ENCODE results near the gene BACH2. TPM values are rescaled to one million over a fixed set of nuclear protein-coding genes. Genes with fewer than 3 reads are reported as not detected.

BACH2 gene
- polyA plus RNA-seq, 2 donors: 0.24 to 0.26 TPM

- Histone ChIP-seq H3K4me3 (ENCODE audit: low read depth in 1 of 2, low read length in 2 of 2) (no peak overlapping the region), H3K36me3 (ENCODE audit: control insufficient read depth in 2 of 2, insufficient read depth in 2 of 2, low read length in 1 of 2) (peaks cover 0 to 4% of the 10 kb centered on the region in 2 donors), H3K9me3 (ENCODE audit: control insufficient read depth in 2 of 2, insufficient read depth in 1 of 2, low read depth in 1 of 2, low read length in 1 of 2) (no peaks in the 10 kb centered on the region), H3K27ac (ENCODE audit: low read depth in 2 of 2, low read length in 1 of 2) (no peak overlapping the region), H3K27me3 (ENCODE audit: control insufficient read depth in 1 of 2, insufficient read depth in 2 of 2, low read length in 2 of 2) (no peaks in the 10 kb centered on the region), H3K4me1 (ENCODE audit: control insufficient read depth in 2 of 2, insufficient read depth in 2 of 2, low read length in 1 of 2) (no peaks in the 10 kb centered on the region)
- 56 to 74% methylated on average over 5 of the region's 5 CpGs for WGBS, 2 donors
These were observed 347.8 kb downstream of the BACH2 start for GRCh38 chr6:89948876-89949275.

GRCh38 chr6:89944826-89945407 lies 351.7 kb downstream of the BACH2 start:
- WGBS, 2 donors: 86 to 90% methylated on average over 1 of the region's 1 CpG
- Histone ChIP-seq H3K4me3 (ENCODE audit: low read depth in 1 of 2, low read length in 2 of 2) (no peak overlapping the region), H3K9me3 (ENCODE audit: control insufficient read depth in 2 of 2, insufficient read depth in 1 of 2, low read depth in 1 of 2, low read length in 1 of 2) (no peaks in the 10 kb centered on the region), H3K27me3 (ENCODE audit: control insufficient read depth in 1 of 2, insufficient read depth in 2 of 2, low read length in 2 of 2) (no peaks in the 10 kb centered on the region), H3K4me1 (ENCODE audit: control insufficient read depth in 2 of 2, insufficient read depth in 2 of 2, low read length in 1 of 2) (peaks cover 0 to 2% of the 10 kb centered on the region in 2 donors), H3K27ac (ENCODE audit: low read depth in 2 of 2, low read length in 1 of 2) (no peak overlapping the region), H3K36me3 (ENCODE audit: control insufficient read depth in 2 of 2, insufficient read depth in 2 of 2, low read length in 1 of 2) (no peaks in the 10 kb centered on the region)

GRCh38 chr6:89944181-89944755 lies 352.4 kb downstream of the BACH2 start:
- WGBS, 2 donors: 92% methylated on average over 4 of the region's 4 CpGs
- Histone ChIP-seq H3K27me3 (ENCODE audit: control insufficient read depth in 1 of 2, insufficient read depth in 2 of 2, low read length in 2 of 2) (no peaks in the 10 kb centered on the region), H3K4me3 (ENCODE audit: low read depth in 1 of 2, low read length in 2 of 2) (no peak overlapping the region), H3K4me1 (ENCODE audit: control insufficient read depth in 2 of 2, insufficient read depth in 2 of 2, low read length in 1 of 2) (peaks cover 0 to 2% of the 10 kb centered on the region in 2 donors), H3K27ac (ENCODE audit: low read depth in 2 of 2, low read length in 1 of 2) (no peak overlapping the region), H3K36me3 (ENCODE audit: control insufficient read depth in 2 of 2, insufficient read depth in 2 of 2, low read length in 1 of 2) (no peaks in the 10 kb centered on the region), H3K9me3 (ENCODE audit: control insufficient read depth in 2 of 2, insufficient read depth in 1 of 2, low read depth in 1 of 2, low read length in 1 of 2) (no peaks in the 10 kb centered on the region)

GRCh38 chr6:89942601-89943000 lies 354.0 kb downstream of the BACH2 start:
- Histone ChIP-seq H3K4me3 (ENCODE audit: low read depth in 1 of 2, low read length in 2 of 2) (no peak overlapping the region), H3K9me3 (ENCODE audit: control insufficient read depth in 2 of 2, insufficient read depth in 1 of 2, low read depth in 1 of 2, low read length in 1 of 2) (no peaks in the 10 kb centered on the region), H3K36me3 (ENCODE audit: control insufficient read depth in 2 of 2, insufficient read depth in 2 of 2, low read length in 1 of 2) (no peaks in the 10 kb centered on the region), H3K27ac (ENCODE audit: low read depth in 2 of 2, low read length in 1 of 2) (no peak overlapping the region), H3K27me3 (ENCODE audit: control insufficient read depth in 1 of 2, insufficient read depth in 2 of 2, low read length in 2 of 2) (no peaks in the 10 kb centered on the region), H3K4me1 (ENCODE audit: control insufficient read depth in 2 of 2, insufficient read depth in 2 of 2, low read length in 1 of 2) (peaks cover 0 to 2% of the 10 kb centered on the region in 2 donors)
- 97% methylated on average over 8 of the region's 8 CpGs for WGBS, 2 donors

- peaks cover 0 to 2% of the 10 kb centered on the region in 2 donors for H3K4me1 ChIP-seq (ENCODE audit: control insufficient read depth in 2 of 2, insufficient read depth in 2 of 2, low read length in 1 of 2)
- no peaks in the 10 kb centered on the region for H3K36me3 ChIP-seq (ENCODE audit: control insufficient read depth in 2 of 2, insufficient read depth in 2 of 2, low read length in 1 of 2)
- 92 to 93% methylated on average over 6 of the region's 6 CpGs for WGBS, 2 donors
- no peaks in the 10 kb centered on the region for H3K27me3 ChIP-seq (ENCODE audit: control insufficient read depth in 1 of 2, insufficient read depth in 2 of 2, low read length in 2 of 2)
- no peak overlapping the region for H3K4me3 ChIP-seq (ENCODE audit: low read depth in 1 of 2, low read length in 2 of 2)
- no peak overlapping the region for H3K27ac ChIP-seq (ENCODE audit: low read depth in 2 of 2, low read length in 1 of 2)
- H3K9me3 ChIP-seq (ENCODE audit: control insufficient read depth in 2 of 2, insufficient read depth in 1 of 2, low read depth in 1 of 2, low read length in 1 of 2): no peaks in the 10 kb centered on the region
These were observed 354.7 kb downstream of the BACH2 start for GRCh38 chr6:89941763-89942497.

- WGBS, 2 donors: 47 to 50% methylated on average over 15 of the region's 15 CpGs
- no peak overlapping the region for H3K4me3 ChIP-seq (ENCODE audit: low read depth in 1 of 2, low read length in 2 of 2)
- H3K9me3 ChIP-seq (ENCODE audit: control insufficient read depth in 2 of 2, insufficient read depth in 1 of 2, low read depth in 1 of 2, low read length in 1 of 2): no peaks in the 10 kb centered on the region
- peaks cover 0 to 2% of the 10 kb centered on the region in 2 donors for H3K4me1 ChIP-seq (ENCODE audit: control insufficient read depth in 2 of 2, insufficient read depth in 2 of 2, low read length in 1 of 2)
- no peaks in the 10 kb centered on the region for H3K27me3 ChIP-seq (ENCODE audit: control insufficient read depth in 1 of 2, insufficient read depth in 2 of 2, low read length in 2 of 2)
- no peak overlapping the region for H3K27ac ChIP-seq (ENCODE audit: low read depth in 2 of 2, low read length in 1 of 2)
- H3K36me3 ChIP-seq (ENCODE audit: control insufficient read depth in 2 of 2, insufficient read depth in 2 of 2, low read length in 1 of 2): no peaks in the 10 kb centered on the region
These were observed 355.4 kb downstream of the BACH2 start for GRCh38 chr6:89941031-89941762.

- no peaks in the 10 kb centered on the region for H3K27me3 ChIP-seq (ENCODE audit: control insufficient read depth in 1 of 2, insufficient read depth in 2 of 2, low read length in 2 of 2)
- H3K4me3 ChIP-seq (ENCODE audit: low read depth in 1 of 2, low read length in 2 of 2): no peak overlapping the region
- no peaks in the 10 kb centered on the region for H3K9me3 ChIP-seq (ENCODE audit: control insufficient read depth in 2 of 2, insufficient read depth in 1 of 2, low read depth in 1 of 2, low read length in 1 of 2)
- peaks cover 0 to 2% of the 10 kb centered on the region in 2 donors for H3K4me1 ChIP-seq (ENCODE audit: control insufficient read depth in 2 of 2, insufficient read depth in 2 of 2, low read length in 1 of 2)
- WGBS, 2 donors: 34% methylated on average over 9 of the region's 9 CpGs
- no peaks in the 10 kb centered on the region for H3K36me3 ChIP-seq (ENCODE audit: control insufficient read depth in 2 of 2, insufficient read depth in 2 of 2, low read length in 1 of 2)
- H3K27ac ChIP-seq (ENCODE audit: low read depth in 2 of 2, low read length in 1 of 2): no peak overlapping the region
These were observed 356.2 kb downstream of the BACH2 start for GRCh38 chr6:89940225-89941027.

- WGBS, 2 donors: 83 to 92% methylated on average over 2 of the region's 2 CpGs
- Histone ChIP-seq H3K36me3 (ENCODE audit: control insufficient read depth in 2 of 2, insufficient read depth in 2 of 2, low read length in 1 of 2) (no peaks in the 10 kb centered on the region), H3K27ac (ENCODE audit: low read depth in 2 of 2, low read length in 1 of 2) (no peak overlapping the region), H3K4me1 (ENCODE audit: control insufficient read depth in 2 of 2, insufficient read depth in 2 of 2, low read length in 1 of 2) (peaks cover 0 to 2% of the 10 kb centered on the region in 2 donors), H3K27me3 (ENCODE audit: control insufficient read depth in 1 of 2, insufficient read depth in 2 of 2, low read length in 2 of 2) (no peaks in the 10 kb centered on the region), H3K4me3 (ENCODE audit: low read depth in 1 of 2, low read length in 2 of 2) (no peak overlapping the region), H3K9me3 (ENCODE audit: control insufficient read depth in 2 of 2, insufficient read depth in 1 of 2, low read depth in 1 of 2, low read length in 1 of 2) (no peaks in the 10 kb centered on the region)
These were observed 357.5 kb downstream of the BACH2 start for GRCh38 chr6:89939144-89939543.

- no peaks in the 10 kb centered on the region for H3K27me3 ChIP-seq (ENCODE audit: control insufficient read depth in 1 of 2, insufficient read depth in 2 of 2, low read length in 2 of 2)
- 92 to 93% methylated on average over 12 of the region's 12 CpGs for WGBS, 2 donors
- no peaks in the 10 kb centered on the region for H3K36me3 ChIP-seq (ENCODE audit: control insufficient read depth in 2 of 2, insufficient read depth in 2 of 2, low read length in 1 of 2)
- no peak overlapping the region for H3K4me3 ChIP-seq (ENCODE audit: low read depth in 1 of 2, low read length in 2 of 2)
- H3K4me1 ChIP-seq (ENCODE audit: control insufficient read depth in 2 of 2, insufficient read depth in 2 of 2, low read length in 1 of 2): peaks cover 0 to 2% of the 10 kb centered on the region in 2 donors
- no peaks in the 10 kb centered on the region for H3K9me3 ChIP-seq (ENCODE audit: control insufficient read depth in 2 of 2, insufficient read depth in 1 of 2, low read depth in 1 of 2, low read length in 1 of 2)
- no peak overlapping the region for H3K27ac ChIP-seq (ENCODE audit: low read depth in 2 of 2, low read length in 1 of 2)
These were observed 358.6 kb downstream of the BACH2 start for GRCh38 chr6:89938014-89938413.

Measured in esophagus (tissue), 2 donors.